Effector CD8-positive, alpha-beta T cell (primary cell): ENCODE measurements around the gene PLCB3.

ENCODE experiments used
- DNase-seq: peaks from one replicate; lab custom pipeline; 2025; lab: John Stamatoyannopoulos, UW

Gene PLCB3

DNA sequence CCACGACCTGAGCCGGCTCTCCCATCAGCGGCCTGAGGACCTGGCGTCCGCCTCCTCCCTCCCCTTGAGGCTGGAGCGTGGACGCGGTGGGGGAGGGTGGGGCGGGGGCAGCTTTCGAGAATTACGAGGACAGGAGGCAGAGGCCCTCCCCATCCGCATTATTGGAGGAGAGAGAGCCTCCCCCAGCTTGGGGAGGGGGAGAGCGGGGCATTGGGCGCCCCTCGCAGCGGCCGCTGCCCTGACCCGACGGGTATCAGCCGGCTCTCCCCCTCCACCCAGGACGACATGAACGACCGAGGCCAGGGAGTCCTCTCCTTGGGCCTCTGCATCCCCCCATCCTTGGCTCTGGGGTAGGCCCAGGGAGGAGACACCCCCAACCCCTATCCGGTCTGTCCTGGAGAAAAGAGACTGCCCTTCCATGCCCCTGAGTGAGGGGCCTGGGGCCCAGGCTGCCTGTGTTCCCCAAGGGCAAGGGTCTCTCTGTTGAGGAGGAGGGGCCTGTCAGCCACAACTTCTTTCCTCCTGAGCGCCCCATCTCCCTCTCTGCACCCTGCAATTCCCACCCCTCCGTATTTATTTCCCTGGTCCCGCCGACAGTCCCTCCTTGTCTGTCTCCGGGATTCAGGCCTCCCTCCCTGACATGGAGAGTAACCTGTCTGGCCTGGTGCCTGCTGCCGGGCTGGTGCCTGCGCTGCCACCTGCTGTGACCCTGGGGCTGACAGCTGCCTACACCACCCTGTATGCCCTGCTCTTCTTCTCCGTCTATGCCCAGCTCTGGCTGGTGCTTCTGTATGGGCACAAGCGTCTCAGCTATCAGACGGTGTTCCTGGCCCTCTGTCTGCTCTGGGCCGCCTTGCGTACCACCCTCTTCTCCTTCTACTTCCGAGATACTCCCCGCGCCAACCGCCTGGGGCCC lies 34.8 kb downstream of the PLCB3 start:
- DNase-seq = no peak

GRCh38 chr11:64286801-64287159 lies 35.5 kb downstream of the PLCB3 start:
- DNase-seq = no peak

GRCh38 chr11:64287676-64288352 lies 36.5 kb downstream of the PLCB3 start:
- DNase-seq = no peak

DNA sequence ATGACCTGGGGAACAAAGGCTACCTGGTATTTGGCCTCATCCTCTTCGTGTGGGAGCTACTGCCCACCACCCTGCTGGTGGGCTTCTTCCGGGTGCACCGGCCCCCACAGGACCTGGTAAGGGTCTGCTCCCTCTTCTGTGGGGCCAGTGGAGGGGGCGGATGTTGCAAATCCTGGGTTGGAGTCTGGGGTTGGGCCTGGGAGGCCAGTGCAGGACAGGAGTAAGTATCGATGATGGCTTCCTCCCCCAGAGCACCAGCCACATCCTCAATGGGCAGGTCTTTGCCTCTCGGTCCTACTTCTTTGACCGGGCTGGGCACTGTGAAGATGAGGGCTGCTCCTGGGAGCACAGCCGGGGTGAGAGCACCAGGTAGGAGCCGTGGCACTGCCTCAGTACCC lies 37.0 kb downstream of the PLCB3 start:
- no peak for DNase-seq

GRCh38 chr11:64289002-64289564 lies 37.8 kb downstream of the PLCB3 start:
- DNase-seq = no peak

GRCh38 chr11:64290352-64291261 lies 39.3 kb downstream of the PLCB3 start:
- no peak for DNase-seq

DNA sequence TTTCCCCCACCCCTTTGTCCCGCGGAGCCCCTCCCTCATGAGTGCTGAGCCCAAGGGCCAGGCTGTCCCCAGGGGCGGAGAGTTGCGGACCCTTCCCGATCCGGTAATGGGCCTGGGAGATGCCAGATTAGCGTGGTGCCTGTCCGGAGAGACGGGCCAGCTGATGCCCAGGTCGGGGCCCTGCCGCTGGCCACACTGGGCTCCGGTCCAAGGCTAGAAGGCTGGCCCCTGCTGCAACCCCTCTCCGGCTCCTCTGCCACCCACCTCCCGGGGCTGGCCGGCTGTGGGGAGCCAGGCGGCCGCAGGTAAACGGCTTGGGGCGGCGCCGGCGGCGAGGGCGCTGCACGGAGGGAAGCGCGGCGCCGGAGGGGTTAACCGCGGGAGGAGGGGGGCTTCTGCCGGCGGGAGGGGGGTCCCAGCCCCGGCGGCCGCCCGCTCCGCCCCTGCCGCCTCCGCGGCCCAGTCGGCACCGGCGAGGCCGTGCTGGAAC lies 40.0 kb downstream of the PLCB3 start, which contains the start of gene KCNK4:
Gene KCNK4, plus strand, starts transcription at position 41 of the 490 bp plus-strand sequence. CDS start 1,717 bp downstream, outside the sequence.
- no peak for DNase-seq

GRCh38 chr11:64291752-64292459 lies 40.6 kb downstream of the PLCB3 start:
- DNase-seq = no peak

DNA sequence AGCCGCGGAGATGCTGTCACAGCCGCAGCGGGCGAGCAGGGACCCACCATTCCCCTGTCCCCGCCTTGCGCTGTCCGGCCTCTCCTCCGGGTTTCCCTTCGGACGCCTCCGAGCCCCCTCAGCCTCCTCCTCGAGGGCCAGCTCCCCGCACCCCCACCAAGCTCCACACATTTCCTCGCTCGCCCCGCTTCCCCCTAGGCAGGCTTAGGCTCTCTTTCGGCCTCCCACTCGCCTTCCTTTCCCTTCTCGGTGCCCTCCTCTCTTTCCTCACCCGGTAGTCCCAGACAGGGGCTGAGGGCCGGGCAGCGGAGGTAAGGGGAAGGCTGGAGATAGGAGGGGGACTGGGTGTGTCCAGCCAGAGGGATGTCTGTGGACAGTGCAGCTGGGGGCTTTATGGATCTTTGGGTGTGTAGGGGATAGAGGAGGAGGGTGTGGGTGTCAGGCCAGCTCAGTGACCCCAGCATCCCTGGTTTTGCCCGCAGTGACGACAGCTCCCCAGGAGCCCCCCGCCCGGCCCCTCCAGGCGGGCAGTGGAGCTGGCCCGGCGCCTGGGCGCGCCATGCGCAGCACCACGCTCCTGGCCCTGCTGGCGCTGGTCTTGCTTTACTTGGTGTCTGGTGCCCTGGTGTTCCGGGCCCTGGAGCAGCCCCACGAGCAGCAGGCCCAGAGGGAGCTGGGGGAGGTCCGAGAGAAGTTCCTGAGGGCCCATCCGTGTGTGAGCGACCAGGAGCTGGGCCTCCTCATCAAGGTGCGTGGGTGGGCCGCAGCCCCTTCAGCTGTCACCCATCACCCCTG lies 41.3 kb downstream of the PLCB3 start:
- no peak for DNase-seq

- no peak for DNase-seq
Measured at GRCh38 chr11:64294774-64295173, 43.4 kb downstream of the PLCB3 start.

GRCh38 chr11:64295760-64296159 lies 44.4 kb downstream of the PLCB3 start:
- no peak for DNase-seq

DNA sequence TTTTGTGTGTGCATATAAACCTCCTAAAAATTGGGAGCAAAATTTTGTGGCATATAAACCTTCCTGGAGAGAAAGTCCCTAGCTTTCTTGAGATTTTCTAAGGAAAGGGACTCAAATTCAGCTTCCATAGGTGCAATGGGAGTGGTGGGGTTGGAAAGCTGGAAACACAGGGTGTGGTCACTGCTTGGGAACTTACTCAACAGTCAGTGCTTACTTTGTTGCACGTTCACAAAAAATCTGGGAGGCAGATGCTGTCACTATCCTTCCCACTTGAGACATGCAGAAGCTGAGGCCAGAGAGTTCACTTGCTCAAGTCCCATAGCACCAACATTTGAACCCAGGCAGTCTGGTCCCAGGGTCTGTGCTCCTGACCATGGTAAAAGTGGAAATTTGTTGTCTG lies 44.9 kb downstream of the PLCB3 start:
- DNase-seq = no peak

GRCh38 chr11:64296830-64297698 lies 45.7 kb downstream of the PLCB3 start:
- DNase-seq = no peak

- no peak for DNase-seq
Measured at GRCh38 chr11:64297699-64298358, 46.5 kb downstream of the PLCB3 start.

DNA sequence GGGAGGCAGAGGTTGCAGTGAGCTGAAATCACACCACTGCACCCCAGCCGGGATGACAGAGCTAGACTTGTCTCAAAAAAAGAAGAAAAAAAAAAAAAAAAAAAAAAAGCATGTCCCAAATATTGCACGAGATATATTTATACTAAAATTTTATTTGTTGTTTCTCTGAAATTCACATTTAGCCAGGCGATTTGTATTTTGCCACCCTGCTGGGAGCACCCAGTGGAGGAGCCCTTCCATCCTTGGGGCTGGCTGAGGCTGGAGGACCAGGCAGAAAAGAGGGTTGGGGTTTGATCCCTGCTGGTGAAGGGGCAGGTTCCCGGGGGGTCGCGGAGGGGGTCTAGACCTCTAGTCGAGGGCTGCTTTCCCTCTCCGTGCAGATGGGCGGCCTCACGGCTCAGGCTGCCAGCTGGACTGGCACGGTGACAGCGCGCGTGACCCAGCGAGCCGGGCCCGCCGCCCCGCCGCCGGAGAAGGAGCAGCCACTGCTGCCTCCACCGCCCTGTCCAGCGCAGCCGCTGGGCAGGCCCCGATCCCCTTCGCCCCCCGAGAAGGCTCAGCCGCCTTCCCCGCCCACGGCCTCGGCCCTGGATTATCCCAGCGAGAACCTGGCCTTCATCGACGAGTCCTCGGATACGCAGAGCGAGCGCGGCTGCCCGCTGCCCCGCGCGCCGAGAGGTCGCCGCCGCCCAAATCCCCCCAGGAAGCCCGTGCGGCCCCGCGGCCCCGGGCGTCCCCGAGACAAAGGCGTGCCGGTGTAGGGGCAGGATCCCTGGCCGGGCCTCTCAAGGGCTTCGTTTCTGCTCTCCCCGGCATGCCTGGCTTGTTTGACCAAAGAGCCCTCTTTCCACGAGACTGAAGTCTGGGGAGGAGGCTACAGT lies 47.9 kb downstream of the PLCB3 start:
- no peak for DNase-seq

- peak; percentile 26 for DNase-seq
Measured at GRCh38 chr11:64299847-64300648, 48.7 kb downstream of the PLCB3 start, which contains the start of gene CATSPERZ. CATSPERZ (plus strand) TSS chr11:64300358; CDS start chr11:64300411, 53 bp downstream.
